ENCODE data around the gene B9D2.

GRCh38 chr19:41324921-41325639 lies 38.9 kb downstream of the B9D2 start:
- TF ChIP-seq CTCF (conservative IDR thresholded peaks at IDR 0.05) (no peak), EZH2 (IDR thresholded peaks at IDR 0.05; ENCODE audit: low read depth) (no peak)
